GM18511 (cell line): ENCODE results near the gene PEX11G.

Experiments used
- ATAC-seq: cut with Tn5 transposase; IDR thresholded peaks from one replicate; pipeline ENCODE4 v1.9.1; 2021; ENCODE audit warnings: mild to moderate bottlenecking, moderate library complexity; ENCODE audit not compliant: unreplicated experiment

PEX11G gene

DNA sequence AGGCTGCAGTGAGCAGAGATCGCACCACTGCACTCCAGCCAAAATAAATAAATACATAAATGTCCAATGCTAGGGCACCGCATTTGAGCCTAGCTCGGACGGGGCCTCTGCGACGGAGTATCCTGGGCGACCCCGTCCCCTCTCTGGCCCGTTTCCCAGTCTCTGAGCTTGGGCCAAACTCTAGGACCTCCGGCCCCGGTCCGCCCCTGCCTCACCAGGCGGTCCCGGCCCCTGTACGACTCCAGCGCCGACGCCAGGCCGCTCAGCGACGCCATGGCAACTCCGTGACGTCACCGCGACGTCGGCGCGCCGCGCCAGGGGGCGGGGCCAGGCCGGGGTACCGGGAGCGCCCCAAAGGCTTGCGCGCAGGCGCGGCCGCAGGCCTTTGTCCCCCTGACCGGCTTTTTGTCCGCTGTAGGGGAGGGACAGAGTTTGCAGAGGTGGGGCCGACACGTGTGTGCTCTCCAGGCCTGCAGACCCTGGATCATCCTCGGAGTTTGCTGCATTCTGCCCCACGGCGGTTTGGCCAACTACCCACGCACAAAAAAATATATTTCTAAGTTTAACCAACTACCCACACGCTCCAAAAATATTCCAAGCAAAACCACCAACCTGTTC lies at the start of gene PEX11G:
Gene PEX11G, minus strand, starts transcription at position 300 of the 618 bp plus-strand sequence. Its CDS starts 25 bp downstream, at position 275.
- ATAC-seq, result no peak

DNA sequence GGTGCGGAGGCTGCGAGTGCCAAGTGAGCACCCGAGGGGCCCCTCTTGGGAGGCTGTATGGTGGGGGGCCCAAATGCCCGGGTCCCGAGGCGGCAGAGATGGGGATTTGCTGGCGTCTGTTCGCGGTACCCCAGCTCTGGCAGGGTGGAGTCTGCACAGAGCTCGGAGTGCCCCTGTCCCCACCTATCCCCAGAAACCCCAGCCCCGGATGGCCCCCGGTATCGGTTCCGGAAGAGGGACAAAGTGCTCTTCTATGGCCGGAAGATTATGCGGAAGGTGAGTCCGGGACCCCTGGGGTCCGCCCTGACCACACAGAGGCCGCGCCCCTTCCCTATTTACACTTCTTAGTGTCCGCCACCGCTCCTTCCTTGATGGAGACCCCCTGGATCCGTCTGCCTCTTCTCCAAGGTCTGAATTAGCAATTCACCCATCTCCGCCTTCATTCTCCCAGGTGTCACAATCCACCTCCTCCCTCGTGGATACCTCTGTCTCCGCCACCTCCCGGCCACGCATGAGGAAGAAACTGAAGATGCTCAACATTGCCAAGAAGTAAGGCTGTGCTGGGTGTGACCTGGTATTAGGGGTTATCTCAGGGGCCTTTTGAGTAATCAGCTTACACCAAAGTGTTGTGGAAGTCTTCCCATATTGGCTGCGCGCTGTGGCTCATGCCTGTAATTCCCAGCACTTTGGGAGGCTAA lies 47.3 kb upstream of the PEX11G start:
- ATAC-seq, result peak; percentile 3

DNA sequence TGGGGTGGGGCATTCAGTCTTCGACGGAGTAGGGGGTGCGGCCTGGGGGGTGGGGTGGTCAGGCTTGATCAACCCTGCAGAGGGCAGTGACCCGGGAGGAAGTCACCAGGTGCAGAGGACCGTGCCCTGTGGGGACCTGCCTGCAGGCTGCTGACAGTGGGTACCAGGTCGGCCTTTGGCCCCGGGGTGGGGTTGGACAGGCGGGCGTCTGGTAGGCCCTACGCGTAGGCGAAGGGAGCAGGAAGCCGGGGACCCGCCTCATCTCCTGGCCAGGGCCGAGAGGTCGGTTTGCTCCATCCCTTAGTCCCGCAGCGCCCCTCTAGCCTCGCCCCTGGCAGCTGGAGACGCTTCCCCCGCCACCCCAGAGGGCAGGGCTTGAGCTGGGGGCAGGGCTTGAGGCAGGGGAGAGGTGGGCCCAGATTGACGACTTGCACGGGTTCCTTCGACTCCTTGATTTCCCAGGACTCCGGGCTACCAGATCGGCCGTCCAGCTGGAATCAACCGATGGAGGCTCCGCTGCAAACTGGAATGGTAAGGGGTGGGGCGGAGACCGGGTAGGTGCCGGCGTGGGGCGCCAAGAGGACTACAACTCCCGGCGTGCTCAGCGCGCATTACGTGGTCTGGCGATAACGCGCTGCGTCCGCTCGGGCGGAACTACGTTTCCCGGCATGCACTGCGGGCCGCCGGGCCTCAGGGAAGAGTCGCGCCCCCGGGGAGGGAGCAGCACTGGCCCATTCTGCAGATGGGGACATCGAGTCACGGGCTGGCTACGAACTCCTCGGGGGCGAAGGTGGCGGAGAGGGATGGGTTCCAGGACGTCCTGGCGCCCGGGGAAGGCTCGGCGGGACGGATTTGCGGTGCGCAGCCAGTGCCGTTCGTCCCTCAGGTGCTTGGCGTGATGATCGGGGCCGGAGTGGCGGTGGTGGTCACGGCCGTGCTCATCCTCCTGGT lies 46.5 kb upstream of the PEX11G start, which contains the start of gene PNPLA6:
Gene PNPLA6, plus strand, starts transcription at position 671 of the 951 bp plus-strand sequence. Its CDS starts 72 bp downstream, at position 743.
- ATAC-seq, result peak; percentile 77

DNA sequence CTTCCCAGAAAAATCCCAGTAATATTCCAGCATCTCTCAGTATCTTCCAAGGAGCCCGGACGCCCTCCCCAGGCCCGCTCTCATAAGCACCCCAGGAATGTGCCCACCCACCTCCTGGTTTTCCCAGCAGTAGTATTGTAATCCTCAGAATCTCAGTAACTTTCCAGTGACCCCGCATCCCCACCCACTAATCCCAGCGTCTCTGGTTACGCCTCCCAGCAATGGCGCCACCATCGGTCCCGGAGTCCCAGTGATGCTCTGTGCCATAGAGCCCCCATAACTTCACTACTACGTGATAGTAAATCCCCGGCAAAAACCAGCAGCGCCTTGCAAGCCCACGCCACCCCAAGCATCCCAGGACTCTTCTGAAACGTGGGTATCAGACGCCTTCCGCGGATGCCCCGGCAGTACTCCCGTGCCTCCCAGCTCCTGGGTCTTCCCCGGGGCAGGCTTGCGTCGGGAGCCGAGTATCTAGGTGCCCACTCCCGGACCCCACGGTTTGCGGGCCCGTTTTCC lies 45.8 kb upstream of the PEX11G start:
- ATAC-seq, result no peak

DNA sequence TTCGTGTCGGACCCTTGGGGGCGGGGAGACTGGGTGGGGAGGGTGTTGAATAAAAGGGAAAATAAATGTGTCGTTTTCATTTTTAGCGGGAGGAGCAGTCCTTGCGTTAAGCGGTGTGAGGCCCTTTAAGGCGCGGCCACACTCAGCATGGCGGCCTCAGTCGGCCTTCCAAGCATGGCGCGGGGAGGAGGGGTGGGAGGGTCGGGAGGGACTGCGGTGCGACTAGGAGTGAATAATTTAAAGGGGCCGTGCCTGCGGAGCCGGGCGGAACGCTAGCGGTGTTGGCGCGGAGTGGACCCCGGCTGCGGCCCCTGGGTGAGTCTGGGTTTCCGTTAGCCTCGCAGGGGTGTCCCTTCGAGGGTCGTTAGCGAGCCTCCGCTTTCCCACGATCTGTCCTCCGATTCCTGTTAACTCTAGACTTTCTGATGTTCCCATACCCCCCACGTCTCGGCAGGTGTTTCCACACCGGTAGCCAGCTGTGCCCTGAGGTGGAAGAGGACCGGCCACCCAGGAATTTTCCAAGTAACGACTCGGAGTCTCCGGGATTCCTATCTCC lies 45.2 kb upstream of the PEX11G start:
- ATAC-seq, result no peak

DNA sequence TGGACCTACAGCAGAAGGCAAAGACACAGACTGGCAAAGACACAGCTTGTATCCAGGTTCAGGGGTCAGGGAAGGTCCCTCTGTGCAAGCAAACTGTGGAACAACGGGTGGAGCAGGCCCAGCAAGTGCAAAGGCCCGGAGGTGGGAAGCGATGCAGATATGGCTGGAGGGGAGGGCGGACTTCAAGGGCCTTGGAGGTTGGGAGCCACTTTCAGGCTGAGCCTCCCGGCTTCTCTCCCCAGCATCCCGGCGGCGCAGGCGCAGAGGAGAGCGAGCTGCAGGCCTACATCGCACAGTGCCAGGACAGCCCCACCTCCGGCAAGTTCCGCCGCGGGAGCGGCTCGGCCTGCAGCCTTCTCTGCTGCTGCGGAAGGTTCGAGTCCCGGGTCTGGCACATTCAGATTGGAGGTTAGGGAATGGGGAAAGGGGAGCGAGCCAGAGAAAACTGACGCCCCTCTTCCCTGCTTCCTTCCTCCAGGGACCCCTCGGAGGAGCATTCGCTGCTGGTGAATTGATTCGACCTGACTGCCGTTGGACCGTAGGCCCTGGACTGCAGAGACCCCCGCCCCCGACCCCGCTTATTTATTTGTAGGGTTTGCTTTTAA lies 44.5 kb upstream of the PEX11G start:
- no peak for ATAC-seq

DNA sequence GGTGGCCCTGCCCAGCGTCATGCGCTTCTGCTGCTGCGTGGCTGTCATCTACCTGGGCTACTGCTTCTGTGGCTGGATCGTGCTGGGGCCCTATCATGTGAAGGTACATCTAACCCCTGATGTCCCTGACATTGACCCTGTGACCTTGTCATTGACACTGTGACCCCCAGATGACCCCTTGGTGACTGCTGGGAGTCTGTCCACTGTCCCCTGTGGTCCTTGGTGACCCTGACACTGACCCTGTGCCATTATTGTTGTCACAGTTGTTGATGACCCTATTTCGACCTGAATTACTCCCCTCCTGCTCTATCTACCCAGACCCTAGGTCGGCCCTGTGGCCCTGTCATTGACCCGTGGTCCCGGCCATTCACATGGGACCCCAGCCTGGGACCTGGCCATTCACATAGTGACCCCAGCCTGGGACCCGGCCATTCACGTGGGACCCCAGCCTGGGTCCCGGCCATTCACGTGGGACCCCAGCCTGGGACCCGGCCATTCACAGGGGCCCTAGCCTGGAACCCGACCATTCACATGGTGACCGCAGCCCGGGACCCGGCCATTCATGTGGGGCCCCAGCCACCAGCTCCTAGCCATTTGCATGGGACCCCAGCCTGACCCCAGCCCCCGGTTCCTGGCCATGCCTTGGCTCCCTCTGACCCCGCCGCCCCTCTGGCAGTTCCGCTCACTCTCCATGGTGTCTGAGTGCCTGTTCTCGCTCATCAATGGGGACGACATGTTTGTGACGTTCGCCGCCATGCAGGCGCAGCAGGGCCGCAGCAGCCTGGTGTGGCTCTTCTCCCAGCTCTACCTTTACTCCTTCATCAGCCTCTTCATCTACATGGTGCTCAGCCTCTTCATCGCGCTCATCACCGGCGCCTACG lies 41.0 kb upstream of the PEX11G start:
- ATAC-seq, result no peak

DNA sequence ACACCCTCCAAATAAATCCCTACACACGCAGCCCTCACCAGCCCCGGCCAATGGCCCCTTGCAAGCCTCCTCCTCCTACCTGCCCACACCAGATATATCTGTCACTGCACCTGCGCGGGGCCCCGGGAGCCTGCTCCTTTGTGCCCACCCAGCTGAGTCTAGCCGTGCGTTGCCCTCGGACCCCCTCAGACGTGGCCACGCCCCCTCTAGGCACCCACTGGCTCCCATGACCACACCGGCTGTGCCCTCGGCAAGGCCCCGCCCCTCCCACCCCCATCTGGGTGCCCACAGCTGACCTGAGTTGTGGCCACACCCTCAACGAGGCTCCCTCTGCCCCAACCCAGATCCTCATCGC lies 40.4 kb upstream of the PEX11G start:
- no peak for ATAC-seq

DNA sequence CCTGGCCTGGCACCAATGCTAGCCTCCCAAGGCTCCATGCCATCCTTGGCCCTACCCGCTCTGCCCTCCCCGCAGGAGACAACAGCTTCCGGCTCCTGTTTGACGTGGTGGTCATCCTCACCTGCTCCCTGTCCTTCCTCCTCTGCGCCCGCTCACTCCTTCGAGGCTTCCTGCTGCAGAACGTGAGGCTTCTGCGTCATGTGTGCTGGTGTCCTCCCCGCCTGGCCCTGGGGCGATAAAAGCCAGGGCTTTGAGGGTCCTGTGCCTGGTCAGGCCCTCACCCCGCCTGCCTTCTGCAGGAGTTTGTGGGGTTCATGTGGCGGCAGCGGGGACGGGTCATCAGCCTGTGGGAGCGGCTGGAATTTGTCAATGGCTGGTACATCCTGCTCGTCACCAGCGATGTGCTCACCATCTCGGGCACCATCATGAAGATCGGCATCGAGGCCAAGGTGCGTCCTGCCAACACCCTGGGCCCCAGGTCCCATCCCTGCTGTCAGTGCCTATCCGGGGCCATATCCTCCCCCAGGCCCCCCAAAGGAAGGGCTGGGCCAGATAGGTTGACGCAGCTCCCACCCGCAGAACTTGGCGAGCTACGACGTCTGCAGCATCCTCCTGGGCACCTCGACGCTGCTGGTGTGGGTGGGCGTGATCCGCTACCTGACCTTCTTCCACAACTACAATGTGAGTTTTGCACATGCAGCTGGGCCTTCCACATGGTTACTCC lies 39.8 kb upstream of the PEX11G start:
- ATAC-seq, result no peak

DNA sequence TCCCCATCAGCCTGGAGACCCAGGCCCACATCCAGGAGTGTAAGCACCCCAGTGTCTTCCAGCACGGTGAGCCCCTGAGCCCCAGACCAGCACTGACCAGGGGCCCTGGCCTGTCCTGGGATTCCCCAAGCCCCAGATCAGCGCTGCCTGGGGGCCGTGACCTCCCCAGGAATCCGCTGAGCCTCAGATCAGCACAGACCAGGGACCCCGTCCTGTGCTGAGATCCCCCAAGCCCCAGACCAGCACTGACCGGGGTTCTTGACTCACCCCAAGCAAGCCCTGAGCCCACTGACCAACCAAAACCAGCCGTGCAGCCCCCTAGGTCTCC lies 39.3 kb upstream of the PEX11G start:
- no peak for ATAC-seq

DNA sequence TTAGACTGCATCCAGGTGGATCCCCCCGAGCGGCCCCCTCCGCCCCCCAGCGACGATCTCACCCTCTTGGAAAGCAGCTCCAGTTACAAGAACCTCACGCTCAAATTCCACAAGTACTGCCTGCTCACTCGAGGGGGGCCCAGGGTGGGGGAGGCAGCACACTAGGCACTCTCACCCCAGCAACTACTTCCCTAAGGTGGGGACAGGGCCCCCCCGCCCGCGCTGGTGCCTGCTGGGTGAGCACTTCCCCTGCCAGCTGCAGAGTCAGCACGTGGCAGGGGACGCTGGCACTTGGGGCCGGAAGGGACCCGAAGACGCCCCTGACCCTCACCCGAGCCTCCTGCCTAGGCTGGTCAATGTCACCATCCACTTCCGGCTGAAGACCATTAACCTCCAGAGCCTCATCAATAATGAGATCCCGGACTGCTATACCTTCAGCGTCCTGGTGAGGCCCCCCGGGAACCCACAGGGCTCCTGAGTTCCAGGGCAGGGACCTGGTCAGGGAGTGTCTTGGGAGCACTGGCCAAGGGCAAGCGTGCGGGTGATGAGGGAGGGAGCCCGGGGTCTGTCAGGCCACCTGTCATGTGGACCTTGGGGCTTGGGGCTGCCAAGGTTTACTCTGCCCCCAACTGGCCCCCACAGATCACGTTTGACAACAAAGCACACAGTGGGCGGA lies 38.8 kb upstream of the PEX11G start:
- no peak for ATAC-seq

DNA sequence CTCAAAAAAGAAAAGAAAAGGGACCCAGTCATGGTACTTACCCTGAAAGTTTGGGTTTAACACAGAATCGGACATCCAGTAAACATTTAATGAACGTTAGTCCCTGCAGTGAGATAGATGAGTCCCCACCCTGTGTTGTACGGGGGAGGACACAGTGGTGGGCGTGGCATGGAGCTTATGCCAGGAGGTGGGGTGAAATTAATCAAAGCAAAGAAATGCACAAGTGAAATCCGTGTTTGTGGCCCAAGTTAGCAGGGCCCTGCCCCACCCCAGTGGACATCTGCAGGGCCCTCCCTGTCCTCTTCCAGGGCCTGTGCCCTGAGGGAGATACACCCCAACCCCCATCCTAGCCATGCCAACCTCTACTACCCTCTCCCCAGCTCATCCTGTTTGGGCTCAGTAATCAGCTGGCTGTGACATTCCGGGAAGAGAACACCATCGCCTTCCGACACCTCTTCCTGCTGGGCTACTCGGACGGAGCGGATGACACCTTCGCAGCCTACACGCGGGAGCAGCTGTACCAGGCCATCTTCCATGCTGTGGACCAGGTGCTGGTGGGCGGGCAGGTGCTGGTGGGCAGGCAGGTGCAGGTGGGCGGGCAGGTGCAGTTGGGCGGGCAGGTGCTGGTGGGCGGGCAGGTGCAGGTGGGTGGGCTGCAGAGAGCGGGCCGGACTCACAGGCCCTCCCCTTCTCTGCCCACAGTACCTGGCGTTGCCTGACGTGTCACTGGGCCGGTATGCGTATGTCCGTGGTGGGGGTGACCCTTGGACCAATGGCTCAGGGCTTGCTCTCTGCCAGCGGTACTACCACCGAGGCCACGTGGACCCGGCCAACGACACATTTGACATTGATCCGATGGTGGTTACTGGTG lies 37.5 kb upstream of the PEX11G start:
- no peak for ATAC-seq

DNA sequence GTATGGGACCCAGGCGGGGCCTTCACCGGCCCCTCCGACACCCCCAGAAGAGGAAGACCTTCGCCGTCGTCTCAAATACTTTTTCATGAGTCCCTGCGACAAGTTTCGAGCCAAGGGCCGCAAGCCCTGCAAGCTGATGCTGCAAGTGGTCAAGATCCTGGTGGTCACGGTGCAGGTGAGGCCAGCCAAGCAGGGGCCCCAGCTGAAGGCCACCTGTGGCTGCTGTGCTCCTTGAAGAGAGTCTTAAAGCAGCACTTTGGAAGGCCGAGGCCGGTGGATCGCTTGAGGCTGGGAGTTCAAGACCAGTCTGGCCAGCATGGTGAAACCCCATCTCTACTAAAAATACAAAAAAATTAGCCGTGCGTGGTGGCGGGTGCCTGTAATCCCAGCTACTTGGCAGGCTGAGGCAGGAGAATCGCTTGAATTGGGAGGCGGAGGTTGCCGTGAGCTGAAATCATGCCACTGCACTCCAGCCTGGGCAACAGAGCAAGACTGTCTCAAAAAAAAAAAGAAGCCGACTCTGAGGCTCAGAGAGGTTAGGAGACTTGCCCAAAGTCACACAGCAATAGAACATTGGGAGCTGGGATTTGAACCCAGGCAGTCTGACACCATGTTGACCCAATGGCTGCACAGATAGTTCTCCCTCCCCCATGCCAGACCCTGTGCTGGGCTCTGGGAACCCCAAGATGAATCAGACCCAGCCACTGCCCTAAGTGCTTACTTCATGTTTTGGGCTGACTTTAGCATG lies 36.3 kb upstream of the PEX11G start:
- no peak for ATAC-seq

DNA sequence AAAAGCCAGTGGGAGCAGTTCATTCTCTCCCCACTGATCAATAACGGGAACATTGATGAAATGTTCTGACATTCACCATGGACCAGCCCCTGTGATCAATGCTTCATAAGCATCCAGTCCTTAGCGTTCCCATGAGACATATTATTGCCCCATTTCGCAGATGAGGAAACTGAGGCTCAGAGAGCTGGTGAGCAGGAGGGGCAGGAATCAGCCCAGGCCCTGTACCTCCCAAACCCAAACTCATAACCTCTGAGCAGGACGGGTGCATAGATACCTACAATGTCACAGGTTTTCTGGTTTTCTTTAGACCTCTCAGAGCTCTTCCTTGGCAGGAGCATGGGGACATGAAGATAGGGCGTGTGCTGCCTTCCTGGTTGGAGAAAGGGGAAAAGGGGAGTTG lies 35.7 kb upstream of the PEX11G start:
- ATAC-seq, result no peak

DNA sequence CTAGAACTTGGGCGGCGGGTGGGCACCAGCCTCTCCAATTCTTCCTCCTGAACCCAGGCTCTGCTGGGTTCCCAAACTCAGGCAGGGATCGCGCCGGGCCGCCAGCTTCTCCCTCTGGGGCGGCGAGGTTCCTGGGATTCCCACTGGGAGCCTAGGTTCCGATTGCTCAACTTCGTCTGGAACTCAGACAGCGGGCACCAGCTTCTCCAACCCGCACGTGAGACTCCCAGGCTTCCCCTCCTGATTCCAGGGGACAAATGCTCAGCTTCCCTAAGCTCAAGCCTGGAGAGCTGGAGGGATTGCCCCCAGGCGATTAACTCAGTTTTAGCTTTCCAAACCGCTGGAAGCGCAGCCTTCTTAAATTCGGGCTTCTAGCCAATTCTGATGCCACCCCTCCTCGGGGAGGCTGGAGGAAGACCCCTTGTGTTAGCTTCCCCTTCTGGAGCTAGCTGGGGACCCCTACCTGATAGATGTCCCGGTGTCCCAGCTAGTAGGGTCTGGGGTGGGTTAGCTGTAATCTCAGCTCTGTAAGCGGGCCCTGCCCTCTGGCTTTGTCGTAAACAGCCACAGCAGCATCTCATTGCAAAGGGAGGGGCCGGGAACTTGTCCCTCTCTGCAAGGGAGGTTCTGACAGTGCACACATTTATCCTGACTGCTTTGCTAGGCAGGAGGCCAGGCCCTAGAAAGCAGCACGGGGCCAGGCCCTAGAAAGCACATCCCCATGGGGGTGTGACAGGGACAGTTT lies 34.3 kb upstream of the PEX11G start:
- no peak for ATAC-seq
